ENCODE data around the gene SPINT3.

SPINT3 gene, protein sequence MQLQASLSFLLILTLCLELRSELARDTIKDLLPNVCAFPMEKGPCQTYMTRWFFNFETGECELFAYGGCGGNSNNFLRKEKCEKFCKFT

DNA sequence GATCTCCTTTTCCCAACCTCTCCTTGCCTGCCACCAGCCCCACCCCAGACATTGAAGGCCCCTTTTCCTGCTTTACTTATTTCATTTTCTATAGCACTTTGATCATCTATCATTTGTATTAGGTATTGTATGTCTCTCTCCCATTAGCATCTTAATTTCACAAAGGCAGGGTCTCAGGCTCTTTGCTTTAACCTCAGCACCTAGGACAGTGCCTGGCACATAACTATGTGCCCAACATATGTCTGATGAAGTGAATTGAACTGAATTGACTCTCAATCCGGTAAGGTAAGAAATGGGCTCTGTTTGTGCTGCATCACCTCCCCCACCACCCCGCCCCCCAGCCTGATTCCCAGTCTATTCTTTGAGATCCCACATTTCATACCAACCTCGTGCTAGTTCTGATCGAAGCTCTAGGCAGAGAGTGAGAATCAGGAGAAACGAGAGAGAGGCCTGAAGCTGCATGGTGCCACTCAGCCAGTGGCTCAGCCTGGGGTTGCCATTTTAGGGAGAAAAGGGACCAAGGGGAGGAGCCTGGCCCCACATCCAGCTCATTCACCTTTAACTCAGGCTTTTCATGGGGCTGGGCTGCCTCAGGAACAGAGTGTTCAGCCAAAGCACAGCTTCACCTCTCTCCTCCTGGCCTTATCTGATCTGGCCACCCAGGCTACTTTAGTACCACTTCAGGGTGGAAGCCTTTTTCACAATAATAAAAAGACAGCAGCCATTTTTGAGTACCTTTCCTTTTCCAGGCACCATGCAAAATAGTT lies at the start of gene SPINT3:
Gene SPINT3, minus strand, starts transcription at position 476 of the 767 bp plus-strand sequence. Its CDS starts 14 bp downstream, at position 462.
- no peaks in the 10 kb centered on the region for H3K4me1 Mint-ChIP-seq (ENCODE audit: low read depth)
- no peak within 1 kb of the TSS for H3K27ac Mint-ChIP-seq
- no peaks in the 10 kb centered on the region for H3K36me3 Mint-ChIP-seq
- H3K9me3 Mint-ChIP-seq (ENCODE audit: low read depth), result no peaks in the 10 kb centered on the region
- peaks cover 16% of the 10 kb centered on the region for H3K27me3 Mint-ChIP-seq
- no peak within 1 kb of the TSS for H3K4me3 Mint-ChIP-seq

DNA sequence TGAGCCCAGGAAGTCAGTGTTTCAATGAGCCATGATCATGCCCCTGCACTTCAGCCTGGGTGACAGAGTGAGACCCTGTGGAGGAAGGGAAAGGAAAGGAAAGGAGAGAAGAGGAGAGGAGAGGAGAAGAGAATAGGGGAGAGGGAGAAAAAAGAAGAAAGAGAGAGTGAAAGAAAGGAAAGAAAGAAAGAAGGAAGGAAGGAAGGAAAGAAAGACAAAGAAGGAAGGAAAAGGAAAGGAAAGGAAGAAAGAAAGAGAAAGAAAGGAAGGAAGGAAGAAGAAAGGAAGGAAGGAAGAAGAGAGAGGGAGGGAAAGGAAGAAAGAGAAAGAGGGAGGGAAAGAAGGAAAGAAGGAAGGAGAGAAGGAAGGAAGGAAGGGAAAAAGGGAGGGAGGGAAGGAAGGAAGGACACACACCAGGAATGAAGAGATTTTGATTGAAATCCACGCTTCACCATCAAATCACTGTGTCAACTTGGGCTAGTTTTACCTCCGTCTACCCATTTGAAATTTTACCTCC lies 49.4 kb upstream of the SPINT3 start:
- H3K27me3 Mint-ChIP-seq, result peaks cover 13% of the 10 kb centered on the region
- no peak overlapping the region for H3K4me3 Mint-ChIP-seq
- H3K9me3 Mint-ChIP-seq (ENCODE audit: low read depth), result no peaks in the 10 kb centered on the region
- H3K4me1 Mint-ChIP-seq (ENCODE audit: low read depth), result no peaks in the 10 kb centered on the region
- no peak overlapping the region for H3K27ac Mint-ChIP-seq
- H3K36me3 Mint-ChIP-seq, result no peaks in the 10 kb centered on the region

DNA sequence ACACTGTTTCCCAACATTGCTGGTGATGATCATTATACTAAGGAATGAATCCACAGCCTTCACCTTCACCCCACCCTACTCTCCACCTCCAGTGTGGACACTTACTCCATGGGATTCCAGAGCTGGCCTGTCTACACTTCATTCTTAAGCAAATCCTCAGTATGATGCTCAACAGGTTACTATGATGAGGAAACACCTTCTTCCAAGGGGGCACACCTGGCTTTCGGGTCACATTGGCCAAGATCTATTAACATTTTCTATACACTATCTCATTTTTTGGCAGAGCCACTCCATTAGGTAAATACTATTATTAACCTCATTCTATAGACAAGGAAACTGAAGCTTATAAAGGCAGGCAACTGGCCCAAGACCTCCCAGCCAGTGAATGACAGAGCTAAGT lies 39.8 kb upstream of the SPINT3 start:
- no peak overlapping the region for H3K4me3 Mint-ChIP-seq
- no peak overlapping the region for H3K27ac Mint-ChIP-seq
- no peaks in the 10 kb centered on the region for H3K4me1 Mint-ChIP-seq (ENCODE audit: low read depth)
- no peaks in the 10 kb centered on the region for H3K36me3 Mint-ChIP-seq
- no peaks in the 10 kb centered on the region for H3K9me3 Mint-ChIP-seq (ENCODE audit: low read depth)
- H3K27me3 Mint-ChIP-seq, result peaks cover 18% of the 10 kb centered on the region

DNA sequence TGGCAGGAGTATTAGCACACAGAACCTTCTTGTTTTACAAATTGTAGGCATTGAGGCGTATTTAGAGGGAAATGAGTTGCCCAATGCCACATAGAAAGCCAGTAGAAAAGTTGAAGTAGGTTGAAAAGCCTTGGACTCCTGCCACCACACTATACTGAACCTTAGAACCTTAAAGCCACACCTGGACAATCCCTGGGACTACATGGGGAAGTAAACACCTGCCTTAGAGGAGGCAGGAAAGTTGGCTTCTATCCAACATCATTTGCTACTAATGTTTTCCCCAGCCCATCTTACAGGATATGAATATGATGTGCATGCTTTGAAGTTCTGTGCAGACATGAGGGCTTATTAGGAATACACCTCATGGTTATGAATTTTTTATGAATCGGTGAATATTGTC lies 37.0 kb upstream of the SPINT3 start:
- Mint-ChIP-seq H3K4me1 (ENCODE audit: low read depth) (no peaks in the 10 kb centered on the region), H3K27me3 (peaks cover 24% of the 10 kb centered on the region), H3K4me3 (no peak overlapping the region), H3K9me3 (ENCODE audit: low read depth) (no peaks in the 10 kb centered on the region), H3K36me3 (no peaks in the 10 kb centered on the region), H3K27ac (no peak overlapping the region)

DNA sequence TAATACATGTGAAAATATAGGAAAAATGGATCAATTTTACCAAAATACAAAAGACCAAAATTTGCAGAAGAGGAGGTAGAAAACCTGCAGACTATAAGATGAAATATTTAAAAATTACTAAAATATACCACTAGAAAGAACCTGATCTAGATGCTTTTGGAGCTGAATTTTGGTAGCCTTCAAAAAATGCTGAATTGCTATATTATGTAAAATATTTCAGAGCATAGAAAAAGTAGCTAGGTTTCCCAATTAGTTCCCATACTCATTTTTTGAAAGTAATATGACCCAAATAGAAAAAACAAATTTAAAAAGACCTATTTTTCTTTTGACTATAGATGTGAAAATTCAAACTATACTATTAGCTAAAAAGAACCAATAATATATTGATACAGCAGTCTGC lies 35.3 kb upstream of the SPINT3 start:
- no peaks in the 10 kb centered on the region for H3K36me3 Mint-ChIP-seq
- H3K4me1 Mint-ChIP-seq (ENCODE audit: low read depth), result no peaks in the 10 kb centered on the region
- H3K27me3 Mint-ChIP-seq, result peaks cover 24% of the 10 kb centered on the region
- H3K9me3 Mint-ChIP-seq (ENCODE audit: low read depth), result no peaks in the 10 kb centered on the region
- no peak overlapping the region for H3K27ac Mint-ChIP-seq
- no peak overlapping the region for H3K4me3 Mint-ChIP-seq

DNA sequence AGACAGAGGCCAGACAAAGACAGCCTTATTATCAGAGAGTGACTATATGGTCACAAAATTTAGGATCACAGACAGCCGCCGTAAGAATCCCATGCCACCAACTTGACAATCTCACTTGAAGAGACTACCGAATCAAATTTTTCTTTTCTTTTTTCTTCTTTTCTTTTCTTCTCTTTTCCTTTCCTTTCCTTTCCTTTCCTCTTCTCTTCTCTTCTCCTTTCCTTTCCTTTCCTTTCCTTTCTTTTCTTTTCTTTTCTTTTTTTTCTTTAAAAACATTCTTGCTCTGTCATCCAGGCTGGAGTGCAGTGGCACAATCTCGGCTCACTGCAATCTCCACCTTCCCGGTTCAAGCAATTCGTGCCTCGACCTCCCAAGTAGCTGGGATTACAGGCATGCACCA lies 33.0 kb upstream of the SPINT3 start:
- Mint-ChIP-seq H3K4me1 (ENCODE audit: low read depth) (no peaks in the 10 kb centered on the region), H3K4me3 (no peak overlapping the region), H3K27ac (no peak overlapping the region), H3K27me3 (peaks cover 28% of the 10 kb centered on the region), H3K36me3 (no peaks in the 10 kb centered on the region), H3K9me3 (ENCODE audit: low read depth) (no peaks in the 10 kb centered on the region)

DNA sequence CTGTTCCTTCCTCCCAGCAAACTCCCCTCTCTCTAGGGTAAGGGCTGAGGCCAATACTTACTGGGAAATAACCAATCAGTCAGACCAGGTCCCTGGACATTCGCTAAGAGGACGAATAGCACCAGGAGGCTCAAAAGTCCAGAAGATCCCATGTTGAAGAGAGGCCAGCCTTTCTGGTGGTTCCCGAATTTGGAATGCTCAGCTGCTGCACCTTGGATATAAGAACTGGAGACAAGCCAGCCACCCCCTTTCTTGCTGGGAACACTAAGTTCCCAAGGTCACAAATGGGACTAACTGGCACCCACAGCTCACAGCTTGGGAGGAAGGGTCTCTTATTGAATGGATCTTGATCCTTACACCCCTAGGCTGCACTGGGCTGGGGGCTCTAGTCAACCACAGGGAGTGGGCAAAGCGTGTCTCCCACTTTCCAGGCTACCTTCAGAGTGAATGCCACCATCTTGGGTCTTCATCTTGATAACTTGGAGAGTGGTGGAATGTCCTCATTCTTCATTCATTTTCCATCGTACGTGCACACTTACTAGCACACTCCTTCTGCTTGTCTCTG lies 31.9 kb upstream of the SPINT3 start, which contains the start of gene EPPIN:
Gene EPPIN, minus strand, starts transcription at position 196 of the 565 bp plus-strand sequence. Its CDS starts 44 bp downstream, at position 152.
- H3K36me3 Mint-ChIP-seq, result no peaks in the 10 kb centered on the region
- H3K27me3 Mint-ChIP-seq, result peaks cover 28% of the 10 kb centered on the region
- no peak within 1 kb of the TSS for H3K4me3 Mint-ChIP-seq
- no peaks in the 10 kb centered on the region for H3K9me3 Mint-ChIP-seq (ENCODE audit: low read depth)
- H3K27ac Mint-ChIP-seq, result no peak within 1 kb of the TSS
- no peaks in the 10 kb centered on the region for H3K4me1 Mint-ChIP-seq (ENCODE audit: low read depth)

DNA sequence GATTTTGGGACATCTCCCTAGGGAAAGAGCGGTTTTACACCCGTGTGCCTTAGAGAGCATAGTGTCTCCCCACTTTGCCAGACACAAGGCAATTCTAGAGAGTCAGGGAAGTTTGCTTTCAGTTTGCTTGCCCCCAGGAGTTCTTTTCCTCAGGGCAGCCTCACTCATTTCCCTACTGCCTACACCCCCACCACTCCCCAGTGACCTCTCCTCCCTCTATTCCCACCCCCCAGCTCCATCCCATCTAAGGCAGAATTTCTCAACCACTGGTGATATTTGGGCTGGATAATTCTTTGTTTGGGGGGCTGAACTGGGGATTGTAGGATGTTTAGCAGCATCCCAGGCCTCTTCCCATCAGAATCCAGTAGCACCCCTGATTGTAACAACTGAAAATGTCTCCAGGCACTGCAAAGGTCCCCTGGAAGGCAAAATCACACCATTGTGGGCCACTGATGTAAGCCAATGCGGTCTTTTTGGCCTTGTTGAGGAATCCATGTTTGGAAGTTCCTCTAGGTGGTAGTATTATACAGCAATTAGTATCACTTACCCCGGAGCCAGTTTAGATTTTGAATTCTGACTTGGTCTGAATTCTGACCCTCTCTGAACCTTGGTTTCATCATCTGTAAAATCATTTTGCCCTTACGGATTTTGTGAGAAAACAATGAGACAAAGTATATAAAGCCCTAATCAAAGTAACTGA lies 30.5 kb upstream of the SPINT3 start:
- Mint-ChIP-seq H3K4me3 (no peak overlapping the region), H3K27me3 (peaks cover 31% of the 10 kb centered on the region), H3K9me3 (ENCODE audit: low read depth) (no peaks in the 10 kb centered on the region), H3K36me3 (no peaks in the 10 kb centered on the region), H3K27ac (no peak overlapping the region), H3K4me1 (ENCODE audit: low read depth) (no peaks in the 10 kb centered on the region)

DNA sequence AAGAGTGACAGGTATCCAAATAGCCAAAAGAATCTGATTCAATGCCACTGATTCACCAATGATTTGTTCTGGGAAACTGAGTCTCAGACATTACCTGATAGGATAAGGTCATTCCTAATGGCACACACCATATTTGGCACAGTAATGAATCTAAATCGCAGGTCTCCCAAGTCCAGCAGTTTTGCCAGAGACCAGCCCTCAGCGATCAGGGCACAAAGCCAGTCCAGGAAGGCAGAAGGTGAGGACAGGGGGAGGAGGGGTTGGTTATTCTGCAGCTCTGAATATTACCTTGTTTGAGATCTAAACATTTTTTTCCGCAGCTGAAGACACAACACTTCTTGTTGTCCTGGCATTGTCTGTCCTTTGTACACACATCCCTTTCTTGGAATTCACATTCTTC lies 29.9 kb upstream of the SPINT3 start:
- Mint-ChIP-seq H3K27me3 (peaks cover 31% of the 10 kb centered on the region), H3K9me3 (ENCODE audit: low read depth) (no peaks in the 10 kb centered on the region), H3K4me3 (no peak overlapping the region), H3K4me1 (ENCODE audit: low read depth) (no peaks in the 10 kb centered on the region), H3K36me3 (no peaks in the 10 kb centered on the region), H3K27ac (no peak overlapping the region)

DNA sequence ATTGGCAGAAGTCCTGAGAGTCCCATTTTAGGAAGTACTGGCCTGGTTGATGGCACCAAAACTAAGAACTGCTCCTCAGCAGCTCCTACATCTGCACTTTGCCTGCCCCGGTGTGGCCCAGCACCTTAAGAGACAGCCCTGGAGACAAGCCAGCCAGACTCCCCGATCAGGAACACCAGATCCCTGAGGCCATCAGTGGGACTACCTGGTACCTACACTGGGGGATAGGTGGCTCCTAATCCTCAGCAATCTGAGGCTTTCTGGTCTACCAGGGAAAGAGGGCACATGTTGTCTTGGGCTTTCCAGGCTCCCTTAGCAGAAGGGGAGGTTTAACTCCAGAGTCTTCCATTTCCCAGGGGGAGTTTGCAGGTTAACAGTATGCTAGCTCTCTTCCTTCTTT lies 24.0 kb upstream of the SPINT3 start, which contains the start of gene WFDC6:
Gene WFDC6, minus strand, starts transcription at position 101 of the 400 bp plus-strand sequence. Its CDS starts 75 bp downstream, at position 26.
- no peak within 1 kb of the TSS for H3K4me3 Mint-ChIP-seq

DNA sequence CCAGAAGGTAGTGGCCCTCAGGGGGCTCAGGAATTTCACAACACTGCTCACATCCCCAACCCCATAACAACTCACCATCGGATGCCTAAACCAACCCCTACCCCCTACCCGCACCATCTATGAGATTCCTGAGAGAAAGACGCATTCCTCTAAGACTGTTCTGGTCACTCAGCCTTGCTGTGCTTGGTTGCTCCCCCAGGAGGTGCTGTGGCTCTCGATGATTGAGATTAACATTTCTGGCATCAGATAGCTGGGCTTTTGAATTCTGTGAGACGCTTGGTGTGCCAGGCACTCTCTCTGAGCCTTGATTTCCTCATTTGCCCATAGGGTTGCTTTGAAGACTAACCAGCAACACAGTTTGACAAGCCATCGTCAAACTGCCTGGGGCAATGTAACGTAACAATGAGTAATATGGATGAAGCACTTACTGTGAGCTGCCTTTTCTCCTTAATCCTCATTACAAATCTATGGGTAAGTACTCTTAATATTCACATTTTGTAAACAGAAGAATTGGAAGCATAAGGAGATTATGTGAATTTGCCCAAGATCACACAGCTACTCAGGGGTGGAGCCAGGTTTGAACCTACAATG lies 22.9 kb upstream of the SPINT3 start:
- H3K27ac Mint-ChIP-seq, result no peak overlapping the region
- H3K27me3 Mint-ChIP-seq, result peaks cover 15% of the 10 kb centered on the region
- H3K4me1 Mint-ChIP-seq (ENCODE audit: low read depth), result no peaks in the 10 kb centered on the region
- no peaks in the 10 kb centered on the region for H3K9me3 Mint-ChIP-seq (ENCODE audit: low read depth)
- no peaks in the 10 kb centered on the region for H3K36me3 Mint-ChIP-seq
- H3K4me3 Mint-ChIP-seq, result no peak overlapping the region

More for the DNA sequence above, 24.0 kb upstream of the SPINT3 start, which contains the start of gene WFDC6:
- Mint-ChIP-seq H3K36me3 (no peaks in the 10 kb centered on the region), H3K9me3 (ENCODE audit: low read depth) (no peaks in the 10 kb centered on the region), H3K4me1 (ENCODE audit: low read depth) (no peaks in the 10 kb centered on the region), H3K27me3 (peaks cover 21% of the 10 kb centered on the region), H3K27ac (no peak within 1 kb of the TSS)

DNA sequence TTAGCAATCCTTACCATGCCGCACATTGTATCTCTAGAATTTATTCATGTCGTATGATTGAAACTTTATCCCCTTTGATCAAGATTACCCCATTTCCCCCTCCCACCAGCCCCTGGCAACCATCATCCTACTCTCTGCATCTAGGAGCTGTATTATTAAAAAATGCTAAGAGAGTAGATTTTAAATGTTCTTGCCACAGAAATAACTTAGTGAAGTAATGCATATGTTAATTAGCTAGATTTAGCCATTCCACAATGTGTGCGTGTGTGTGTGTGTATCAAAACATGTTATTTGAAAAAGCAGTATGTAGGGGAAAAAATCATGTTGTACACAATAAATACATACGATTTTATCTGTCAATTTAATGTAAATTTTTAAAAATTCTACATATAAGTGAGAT lies 11.9 kb upstream of the SPINT3 start:
- Mint-ChIP-seq H3K36me3 (no peaks in the 10 kb centered on the region), H3K27me3 (peaks cover 25% of the 10 kb centered on the region), H3K4me1 (ENCODE audit: low read depth) (no peaks in the 10 kb centered on the region), H3K4me3 (no peak overlapping the region), H3K9me3 (ENCODE audit: low read depth) (no peaks in the 10 kb centered on the region), H3K27ac (no peak overlapping the region)

DNA sequence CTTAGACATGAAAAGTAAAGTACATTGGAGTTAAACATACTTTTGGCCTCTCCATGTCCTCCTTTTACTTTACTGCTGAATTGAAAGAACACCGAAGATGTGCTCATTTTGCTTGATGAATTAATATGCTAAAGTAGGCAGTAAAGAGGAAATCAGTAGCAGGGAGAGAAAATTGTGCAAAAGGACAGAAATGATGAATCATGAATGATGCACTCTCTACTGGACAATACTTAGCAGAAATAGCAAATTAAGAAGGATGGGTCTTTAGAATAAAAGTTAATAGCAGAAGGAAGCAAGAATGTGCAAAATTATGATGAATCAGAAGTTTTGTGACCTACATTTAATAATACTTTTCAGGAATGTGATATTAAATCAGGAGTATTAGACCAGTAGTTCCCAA lies 8.4 kb upstream of the SPINT3 start:
- peaks cover 2% of the 10 kb centered on the region for H3K36me3 Mint-ChIP-seq
- no peaks in the 10 kb centered on the region for H3K4me1 Mint-ChIP-seq (ENCODE audit: low read depth)
- H3K9me3 Mint-ChIP-seq (ENCODE audit: low read depth), result no peaks in the 10 kb centered on the region
- peaks cover 23% of the 10 kb centered on the region for H3K27me3 Mint-ChIP-seq
- no peak overlapping the region for H3K4me3 Mint-ChIP-seq
- H3K27ac Mint-ChIP-seq, result no peak overlapping the region

DNA sequence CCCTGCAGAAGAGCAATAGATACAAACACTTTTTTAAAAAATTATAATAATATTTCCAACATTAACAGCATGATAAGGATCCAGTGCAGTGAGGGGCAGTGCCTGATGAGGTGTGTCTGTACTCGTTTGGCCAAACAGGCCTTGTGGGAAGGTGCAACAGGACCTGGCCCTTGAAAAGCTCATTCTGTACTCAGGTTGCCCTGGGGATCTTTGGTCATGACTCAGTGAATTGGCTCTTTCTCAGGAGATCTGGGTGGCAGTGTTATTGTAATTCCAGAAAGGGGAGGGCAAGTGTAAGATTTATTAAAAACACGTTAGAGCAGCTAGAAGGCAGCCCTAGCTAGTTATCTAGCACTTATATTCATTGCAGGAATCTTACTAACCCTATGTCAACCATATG lies 2.9 kb upstream of the SPINT3 start:
- Mint-ChIP-seq H3K27me3 (peaks cover 15% of the 10 kb centered on the region), H3K36me3 (peaks cover 2% of the 10 kb centered on the region), H3K4me1 (ENCODE audit: low read depth) (no peaks in the 10 kb centered on the region), H3K9me3 (ENCODE audit: low read depth) (no peaks in the 10 kb centered on the region), H3K4me3 (no peak overlapping the region), H3K27ac (no peak overlapping the region)
